Stomach smooth muscle (tissue), 2 donors: ENCODE data around the gene MGMT.

Experiments
- H3K27ac ChIP-seq: one replicate; pipeline ENCODE4 v1.7.0; 2013; ENCODE audit warnings: mild to moderate bottlenecking, low read length, inconsistent platforms
- H3K27me3 ChIP-seq, 2 donors: one replicate each; pipeline ENCODE4 v1.7.0; 2013; ENCODE audit warnings: low read length in 2 of 2; ENCODE audit not compliant: insufficient read depth in 2 of 2, control insufficient read depth in 1 of 2
- H3K36me3 ChIP-seq, 2 donors: one replicate each; pipeline ENCODE4 v1.7.0; 2013; ENCODE audit warnings: low read length in 2 of 2; ENCODE audit not compliant: control insufficient read depth in 2 of 2, insufficient read depth in 2 of 2
- H3K4me1 ChIP-seq: one replicate; pipeline ENCODE4 v1.7.0; 2013; ENCODE audit warnings: low read length; ENCODE audit not compliant: control insufficient read depth, insufficient read depth
- H3K4me3 ChIP-seq, 2 donors: one replicate each; pipeline ENCODE4 v1.7.0; 2013; ENCODE audit warnings: low read length in 2 of 2
- H3K9ac ChIP-seq, 2 donors: one replicate each; pipeline ENCODE4 v1.7.0; 2013; ENCODE audit warnings: low read length in 2 of 2, mild to moderate bottlenecking in 1 of 2
- H3K9me3 ChIP-seq, 2 donors: one replicate each; pipeline ENCODE4 v1.7.0; 2013; ENCODE audit warnings: low read length in 2 of 2; ENCODE audit not compliant: control insufficient read depth in 2 of 2
- donor health status: healthy.
- donor health status: Pancreatic carcinoma.

Gene MGMT

DNA sequence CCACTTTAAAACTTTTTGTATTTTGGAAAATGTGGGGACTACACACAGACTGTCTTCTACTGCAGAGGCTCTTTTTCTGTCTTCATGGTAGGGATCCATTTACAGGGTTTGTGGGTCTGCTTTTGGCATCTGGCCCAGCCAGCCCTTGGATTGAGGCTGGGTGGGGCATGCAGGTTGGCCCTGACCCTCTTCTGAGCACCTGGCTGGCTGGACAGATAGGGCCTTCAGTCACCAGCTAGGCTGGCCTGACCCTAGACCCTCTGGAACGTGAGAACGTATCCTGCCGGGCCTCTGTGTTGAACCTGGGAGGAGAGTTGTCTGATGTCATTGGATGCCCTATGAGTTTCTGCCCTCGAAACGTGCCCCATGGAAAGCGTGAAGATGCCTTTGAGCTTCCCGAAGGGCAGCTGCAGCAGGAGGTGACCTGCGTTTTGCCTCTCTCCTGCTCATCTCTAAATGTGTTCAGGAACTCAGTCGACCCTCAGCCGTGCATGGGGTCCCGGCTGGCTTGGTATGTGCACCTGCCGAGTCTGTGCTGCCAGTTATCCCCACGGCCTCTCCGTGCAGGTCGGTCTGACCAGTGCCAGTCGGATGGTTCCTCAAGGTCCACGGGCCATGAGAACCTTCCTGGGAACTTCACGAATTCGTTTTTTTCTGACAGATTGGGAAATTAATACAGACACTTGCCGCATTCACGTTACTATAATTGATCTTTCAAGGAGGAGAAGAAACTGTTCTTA, 74.9 kb downstream of the MGMT start:
- H3K4me1 ChIP-seq, result no peaks in the 10 kb centered on the region
- no peak overlapping the region for H3K9ac ChIP-seq
- no peaks in the 10 kb centered on the region for H3K27me3 ChIP-seq
- H3K4me3 ChIP-seq, result no peak overlapping the region
- H3K36me3 ChIP-seq, result peaks cover 0 to 2% of the 10 kb centered on the region in 2 donors
- H3K27ac ChIP-seq, result no peak overlapping the region
- no peaks in the 10 kb centered on the region for H3K9me3 ChIP-seq

DNA sequence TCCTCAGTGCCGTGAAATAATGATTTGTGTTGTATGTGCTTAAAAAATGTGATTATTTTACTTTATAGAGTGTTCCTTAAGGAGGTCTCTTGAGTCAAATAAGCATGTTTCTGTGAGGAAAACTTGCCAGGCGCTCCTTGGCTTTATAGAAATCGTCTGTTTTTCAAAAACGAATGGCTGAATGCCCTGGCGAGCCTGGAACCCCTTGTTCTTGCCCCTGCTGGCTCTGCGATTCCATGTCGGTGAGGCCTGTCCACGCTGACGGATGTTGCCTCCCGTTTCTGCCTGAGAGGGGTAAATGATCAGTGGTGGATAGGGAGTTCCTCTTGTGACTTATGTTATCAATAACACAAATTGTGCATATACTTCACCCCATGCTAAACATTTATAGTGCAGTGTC, 75.5 kb downstream of the MGMT start:
- H3K27ac ChIP-seq, result no peak overlapping the region
- peaks cover 0 to 2% of the 10 kb centered on the region in 2 donors for H3K36me3 ChIP-seq
- H3K4me3 ChIP-seq, result no peak overlapping the region

DNA sequence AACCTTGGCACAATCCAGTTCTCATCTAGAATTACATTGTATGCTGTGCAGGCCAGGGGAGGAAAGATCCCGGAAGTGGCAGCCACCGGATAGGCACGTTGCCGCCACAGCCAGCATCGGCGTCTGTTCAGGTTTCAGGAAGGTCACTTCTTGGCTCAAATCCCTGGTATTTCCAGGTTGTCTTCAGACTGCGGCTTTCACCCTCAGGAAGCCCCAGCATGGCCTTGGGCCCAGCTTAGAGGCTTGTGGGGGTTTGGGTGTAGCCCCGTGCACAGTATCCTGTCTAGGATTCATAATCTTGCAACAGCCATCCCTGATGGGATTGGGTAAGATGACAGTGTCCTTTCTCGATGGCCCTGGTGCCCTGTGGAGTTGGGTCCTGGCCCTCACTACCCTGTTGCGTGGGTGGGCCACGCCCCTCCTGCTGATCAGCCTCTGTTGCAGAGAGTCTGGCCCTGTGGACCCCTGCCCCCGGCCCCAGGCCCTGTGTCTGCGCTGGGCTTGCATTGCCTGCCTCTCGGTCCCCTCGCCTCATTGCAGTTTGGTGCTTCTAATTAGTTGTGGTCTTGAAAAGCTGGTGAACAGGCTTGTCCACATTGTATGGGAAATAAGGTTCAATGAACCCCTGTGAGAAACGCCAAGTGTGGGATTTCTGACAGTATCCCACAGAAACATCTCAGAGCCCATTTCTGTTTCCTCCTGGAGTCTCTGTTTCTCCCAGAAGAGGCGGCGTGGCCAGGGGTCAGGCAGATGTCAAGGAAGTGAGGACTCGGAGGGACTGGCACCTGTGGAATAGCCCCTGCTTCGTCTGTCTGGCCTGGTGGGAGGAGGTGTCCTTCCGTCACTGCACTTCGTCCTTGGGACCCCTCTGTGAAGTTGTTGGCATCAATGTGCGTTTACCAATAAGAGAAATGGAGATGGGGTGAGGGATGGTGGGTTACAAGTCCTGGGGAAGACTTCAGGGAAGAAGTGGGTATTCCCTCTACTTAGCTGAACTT, 77.5 kb downstream of the MGMT start:
- H3K36me3 ChIP-seq, result peaks cover 0 to 2% of the 10 kb centered on the region in 2 donors
- no peaks in the 10 kb centered on the region for H3K27me3 ChIP-seq
- no peak overlapping the region for H3K9ac ChIP-seq
- H3K27ac ChIP-seq, result no peak overlapping the region
- no peaks in the 10 kb centered on the region for H3K9me3 ChIP-seq
- H3K4me3 ChIP-seq, result no peak overlapping the region
- peaks cover 4% of the 10 kb centered on the region for H3K4me1 ChIP-seq

More for the DNA sequence above, 75.5 kb downstream of the MGMT start:
- no peaks in the 10 kb centered on the region for H3K9me3 ChIP-seq
- peaks cover under 1% of the 10 kb centered on the region for H3K4me1 ChIP-seq
- H3K9ac ChIP-seq, result no peak overlapping the region
- H3K27me3 ChIP-seq, result no peaks in the 10 kb centered on the region

DNA sequence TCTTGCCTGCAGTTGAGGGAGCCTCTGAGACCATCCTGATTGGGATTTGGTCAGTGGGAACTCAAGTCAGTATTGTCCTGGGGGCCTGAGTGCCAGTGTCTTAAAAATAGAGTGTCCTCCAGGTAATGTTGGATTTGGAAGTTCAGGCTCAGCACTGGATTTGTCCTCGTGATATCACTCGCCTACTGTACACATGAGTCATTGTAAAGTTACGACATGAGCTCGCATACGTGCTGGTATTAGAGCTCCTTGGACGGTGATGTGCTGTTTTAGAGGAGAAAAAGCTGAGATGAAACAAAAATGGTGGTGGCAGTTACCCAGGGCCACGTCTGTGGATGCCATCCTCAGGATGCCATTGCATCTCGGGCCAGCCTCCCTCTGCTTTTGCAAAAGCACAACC, 78.2 kb downstream of the MGMT start:
- Histone ChIP-seq H3K9ac (no peak overlapping the region), H3K27me3 (no peaks in the 10 kb centered on the region), H3K9me3 (no peaks in the 10 kb centered on the region), H3K27ac (no peak overlapping the region), H3K36me3 (peaks cover 0 to 2% of the 10 kb centered on the region in 2 donors), H3K4me1 (peaks cover 4% of the 10 kb centered on the region), H3K4me3 (no peak overlapping the region)

DNA sequence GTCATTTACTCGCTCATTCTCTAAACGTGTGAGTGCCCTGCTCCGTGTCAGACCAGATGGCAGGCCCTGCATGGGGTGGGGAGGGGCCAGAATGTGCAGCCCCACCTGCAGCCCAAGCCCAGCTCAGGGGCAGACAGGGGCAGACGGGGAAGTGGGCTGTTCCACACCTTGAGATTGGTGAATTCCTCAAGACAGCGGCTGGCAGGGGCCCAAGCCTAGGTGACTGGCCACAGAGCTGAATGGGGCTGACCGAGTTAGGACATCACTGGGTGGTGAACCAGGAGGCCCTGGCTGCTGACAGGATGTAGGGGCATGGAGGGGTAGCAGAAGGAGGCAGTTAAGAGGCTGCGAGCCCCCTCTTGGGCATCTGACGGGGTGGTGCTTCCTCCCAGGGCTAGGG, 79.1 kb downstream of the MGMT start:
- H3K4me3 ChIP-seq, result no peak overlapping the region
- H3K27ac ChIP-seq, result no peak overlapping the region
- H3K9ac ChIP-seq, result no peak overlapping the region
- no peaks in the 10 kb centered on the region for H3K9me3 ChIP-seq
- H3K4me1 ChIP-seq, result peaks cover 4% of the 10 kb centered on the region
- H3K27me3 ChIP-seq, result no peaks in the 10 kb centered on the region
- peaks cover 0 to 2% of the 10 kb centered on the region in 2 donors for H3K36me3 ChIP-seq

DNA sequence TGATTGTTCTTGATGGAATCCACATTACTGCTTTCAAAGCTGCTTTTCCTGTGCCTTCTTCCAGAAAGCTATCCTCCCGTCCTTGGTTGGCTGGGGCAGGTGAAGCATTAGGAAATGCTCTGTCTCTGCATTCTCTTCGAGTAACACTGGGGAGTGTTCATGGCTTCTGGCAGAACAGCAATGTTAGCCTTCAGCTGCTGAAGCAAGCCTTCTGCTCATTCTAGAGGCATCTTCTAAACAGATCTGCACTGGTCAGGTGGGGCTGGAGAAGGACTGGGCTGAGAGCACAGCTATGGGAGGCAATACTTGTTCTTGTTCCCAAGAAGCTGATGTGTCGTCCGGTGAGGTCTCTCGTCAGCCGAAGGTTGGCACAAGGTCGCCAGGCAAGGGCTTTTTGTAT, 80.6 kb downstream of the MGMT start:
- Histone ChIP-seq H3K27ac (no peak overlapping the region), H3K9ac (no peak overlapping the region), H3K9me3 (no peaks in the 10 kb centered on the region), H3K4me1 (peaks cover 4% of the 10 kb centered on the region), H3K27me3 (no peaks in the 10 kb centered on the region), H3K4me3 (peak overlapping the region in 1 of 2 donors; percentile 9), H3K36me3 (peaks cover 0 to 2% of the 10 kb centered on the region in 2 donors)

DNA sequence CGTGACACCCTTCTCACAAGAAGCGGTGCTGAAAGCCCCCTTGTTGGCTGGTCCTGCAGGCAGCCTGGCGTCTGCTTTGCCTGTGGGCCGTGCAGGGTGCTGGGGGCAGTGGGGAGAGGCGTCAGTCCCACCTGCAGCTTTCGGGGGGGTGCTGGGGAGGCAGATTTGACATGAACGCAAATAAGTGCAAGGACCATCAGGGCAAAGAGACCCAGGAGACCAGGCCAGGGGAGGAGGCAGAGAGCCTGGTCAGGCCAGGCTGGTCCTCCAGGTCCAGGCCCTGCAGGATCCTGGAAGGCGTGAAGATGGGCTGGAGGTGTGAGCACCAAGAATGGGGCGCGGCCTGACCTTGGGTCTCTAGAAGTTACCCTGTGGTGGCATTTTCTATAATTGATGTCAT, 81.6 kb downstream of the MGMT start:
- peaks cover 4% of the 10 kb centered on the region for H3K4me1 ChIP-seq
- H3K36me3 ChIP-seq, result peaks cover 0 to 2% of the 10 kb centered on the region in 2 donors
- H3K27me3 ChIP-seq, result no peaks in the 10 kb centered on the region
- H3K9ac ChIP-seq, result no peak overlapping the region
- H3K4me3 ChIP-seq, result no peak overlapping the region
- no peaks in the 10 kb centered on the region for H3K9me3 ChIP-seq
- H3K27ac ChIP-seq, result no peak overlapping the region

DNA sequence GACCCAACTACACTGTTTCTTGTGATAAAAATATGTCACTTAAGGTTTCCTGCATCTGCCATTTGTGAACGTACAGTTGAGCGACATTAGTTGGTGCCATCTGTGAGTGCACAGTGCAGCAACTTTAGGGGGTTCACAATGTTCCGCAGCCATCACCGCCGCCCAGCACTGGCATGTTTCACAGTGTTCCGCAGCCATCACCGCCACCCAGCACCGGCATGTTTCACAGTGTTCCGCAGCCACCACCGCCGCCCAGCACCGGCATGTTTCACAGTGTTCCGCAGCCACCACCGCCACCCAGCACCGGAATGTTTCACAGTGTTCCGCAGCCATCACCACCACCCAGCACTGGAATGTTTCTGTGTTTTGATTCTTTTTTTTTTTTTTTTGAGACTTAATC, 83.0 kb downstream of the MGMT start:
- no peak overlapping the region for H3K9ac ChIP-seq
- H3K36me3 ChIP-seq, result no peaks in the 10 kb centered on the region
- no peak overlapping the region for H3K27ac ChIP-seq
- no peak overlapping the region for H3K4me3 ChIP-seq
- H3K9me3 ChIP-seq, result no peaks in the 10 kb centered on the region
- no peaks in the 10 kb centered on the region for H3K27me3 ChIP-seq
- H3K4me1 ChIP-seq, result peaks cover 4% of the 10 kb centered on the region

DNA sequence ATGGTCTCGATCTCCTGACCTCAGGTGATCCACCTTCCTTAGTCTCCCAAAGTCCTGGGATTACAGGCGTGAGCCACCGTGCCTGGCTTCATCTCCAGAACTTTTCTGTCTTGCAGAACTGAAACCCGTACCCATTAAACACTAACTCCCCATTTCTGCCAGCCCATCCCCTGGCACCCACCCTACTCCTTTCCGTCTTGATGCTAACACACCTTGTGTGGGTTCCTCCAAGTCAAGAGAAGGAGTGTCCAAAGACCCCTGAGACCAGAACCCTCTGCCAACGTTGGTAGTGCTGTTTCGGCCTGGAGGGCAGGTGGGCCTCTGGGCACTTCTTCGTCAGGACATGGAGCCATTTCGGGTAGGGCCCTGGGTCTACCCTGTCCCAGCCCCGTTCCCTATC, 83.6 kb downstream of the MGMT start:
- H3K36me3 ChIP-seq, result no peaks in the 10 kb centered on the region
- no peak overlapping the region for H3K9ac ChIP-seq
- H3K4me3 ChIP-seq, result no peak overlapping the region
- H3K27me3 ChIP-seq, result no peaks in the 10 kb centered on the region
- no peaks in the 10 kb centered on the region for H3K9me3 ChIP-seq
- peaks cover 4% of the 10 kb centered on the region for H3K4me1 ChIP-seq
- H3K27ac ChIP-seq, result no peak overlapping the region

DNA sequence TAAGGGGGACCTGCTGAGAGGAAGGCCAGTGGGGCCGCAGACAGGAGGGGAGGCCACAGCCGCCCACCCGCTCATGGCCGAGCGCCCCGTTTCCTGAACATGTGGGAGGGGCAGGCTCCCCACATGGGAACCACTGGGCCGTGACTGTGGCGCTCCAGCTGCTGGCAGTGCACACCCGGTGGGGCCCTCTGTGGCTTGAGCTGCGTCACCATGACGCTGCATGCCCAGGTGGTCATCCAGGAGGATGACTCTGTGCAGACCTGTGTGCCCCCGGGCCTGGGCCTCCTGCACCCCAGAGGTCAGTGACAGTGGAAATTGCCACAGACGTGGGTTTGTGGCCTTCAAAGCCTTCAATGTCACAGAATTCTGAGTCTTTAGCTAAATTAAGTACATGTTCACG, 85.1 kb downstream of the MGMT start:
- Histone ChIP-seq H3K27me3 (no peaks in the 10 kb centered on the region), H3K9ac (no peak overlapping the region), H3K4me1 (peaks cover 4% of the 10 kb centered on the region), H3K27ac (no peak overlapping the region), H3K4me3 (no peak overlapping the region), H3K9me3 (no peaks in the 10 kb centered on the region), H3K36me3 (no peaks in the 10 kb centered on the region)
